IPS DF 19.7 (cell line): Measurements from ENCODE around the gene AGRN.
A peak's percentile ranks its signal among the peaks of the same experiment; 100 is the strongest.
"Not testable (repeated sequence)": the region's sequence is repeated elsewhere in the genome, so short reads cannot be mapped to it uniquely, and the experiment has no call there.

Experiments used
- DNase-seq: peaks from one replicate; pipeline ENCODE4 v3.0.0-alpha.2; 2013; ENCODE audit warnings: low read depth, low spot score

AGRN gene

DNA sequence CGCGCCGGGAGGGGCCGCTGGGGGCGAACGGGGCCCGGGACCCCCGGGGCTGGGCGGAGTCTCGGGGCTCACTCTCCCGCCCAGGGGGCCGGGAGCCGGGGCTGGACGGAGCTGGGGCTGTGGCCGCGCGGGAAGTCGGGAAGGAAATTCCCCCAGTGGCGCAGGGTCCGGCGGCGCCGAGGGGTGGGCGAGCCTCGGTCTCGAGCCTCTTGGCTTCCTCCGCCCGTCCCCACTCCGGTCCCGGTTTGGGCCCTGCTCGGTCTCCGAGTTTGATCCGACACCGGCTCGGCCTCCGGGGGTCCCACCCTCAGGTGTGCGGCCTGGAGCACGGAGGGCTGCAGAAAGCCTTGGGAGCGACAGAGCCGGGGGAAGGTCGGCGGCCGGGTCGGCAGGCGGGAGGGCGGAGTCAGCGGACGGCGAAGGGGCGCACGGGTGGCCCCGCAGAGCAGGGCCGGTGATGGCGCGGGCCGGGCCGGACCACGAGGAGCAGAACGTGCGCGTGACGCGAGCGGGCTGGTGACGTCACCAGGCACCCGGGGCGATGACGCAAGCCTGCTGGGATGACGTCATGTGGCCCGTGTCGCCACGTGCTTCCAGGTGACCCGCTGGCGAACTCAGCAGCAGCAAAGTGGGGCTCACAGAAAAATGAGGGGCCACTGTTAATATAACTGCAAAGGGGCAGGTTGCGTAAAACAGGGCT lies 19.4 kb upstream of the AGRN start:
- DNase-seq = no peak

DNA sequence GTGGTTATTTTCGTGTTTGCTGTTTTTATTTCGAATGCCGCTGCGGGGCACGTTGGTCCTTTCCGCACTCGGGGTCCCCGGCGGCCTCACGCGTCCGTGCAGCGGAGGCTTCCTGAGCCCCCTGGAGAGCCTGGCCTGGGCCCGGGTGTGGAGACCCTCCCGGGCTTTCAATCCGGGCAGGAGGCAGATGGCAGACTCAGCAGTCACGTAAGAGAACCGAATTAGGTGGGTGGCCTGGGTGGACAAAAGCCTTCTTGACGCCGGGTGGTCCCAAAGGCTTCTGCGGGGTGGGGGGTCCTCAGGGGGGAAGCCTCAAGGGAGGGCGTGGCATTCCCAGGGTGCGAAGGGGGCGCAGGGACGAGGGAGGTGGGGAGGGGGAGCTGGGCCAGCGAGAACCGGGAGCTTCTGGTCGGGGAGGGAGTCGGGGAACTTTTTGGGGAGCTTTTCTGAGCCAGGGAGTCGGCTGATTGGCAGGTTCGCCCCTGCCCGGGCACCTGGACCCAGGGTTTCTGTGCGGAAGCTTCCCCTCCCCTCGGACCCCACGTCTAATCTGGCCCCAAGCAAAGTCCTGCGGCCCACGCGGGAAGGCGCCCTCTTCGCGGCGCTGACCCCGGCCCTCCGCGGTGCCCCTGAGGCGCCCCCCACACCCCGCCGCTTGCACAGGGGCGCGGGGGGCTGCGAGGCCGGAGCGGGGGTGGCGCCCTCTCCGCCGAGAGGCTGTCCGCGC lies 18.7 kb upstream of the AGRN start:
- DNase-seq = no peak

DNA sequence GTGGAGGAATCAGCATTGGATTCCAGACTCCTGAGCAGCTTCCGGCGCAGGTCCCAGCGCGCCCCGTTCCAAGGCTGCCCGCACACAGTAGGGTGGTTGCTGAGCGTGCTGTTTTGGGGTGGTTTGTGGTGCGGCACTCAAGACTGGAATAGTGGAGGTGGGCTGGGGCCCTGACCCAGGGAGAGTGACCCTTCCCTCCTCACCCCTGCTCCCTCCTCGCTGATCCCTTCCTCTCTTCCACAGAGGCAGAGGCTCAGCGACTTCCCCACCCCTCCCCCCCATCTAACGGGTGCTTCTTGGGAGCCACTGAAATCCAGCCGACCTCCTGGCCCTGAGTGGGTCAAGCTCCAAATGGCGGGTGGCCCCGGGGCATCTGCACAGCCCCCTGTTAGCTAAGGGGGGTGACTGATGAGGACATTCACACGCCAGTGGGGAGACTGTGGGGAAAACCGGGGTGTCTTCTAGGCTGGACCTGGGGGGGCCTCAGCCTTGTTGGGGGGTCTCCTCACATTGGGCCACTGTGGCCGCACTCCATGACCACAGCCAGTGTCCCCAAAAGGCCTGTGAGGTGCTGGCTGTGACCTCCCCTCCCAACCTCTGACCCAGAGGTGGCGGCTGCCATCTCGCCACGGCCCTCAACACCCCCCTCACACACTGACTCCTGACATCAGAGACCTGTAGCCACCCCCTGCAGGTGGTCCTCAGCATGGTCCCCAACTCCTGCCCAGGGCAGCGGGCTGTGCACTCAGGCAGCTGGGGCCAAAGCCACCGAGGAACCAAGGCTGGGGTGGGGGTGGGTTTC lies 16.1 kb upstream of the AGRN start:
- DNase-seq = no peak

DNA sequence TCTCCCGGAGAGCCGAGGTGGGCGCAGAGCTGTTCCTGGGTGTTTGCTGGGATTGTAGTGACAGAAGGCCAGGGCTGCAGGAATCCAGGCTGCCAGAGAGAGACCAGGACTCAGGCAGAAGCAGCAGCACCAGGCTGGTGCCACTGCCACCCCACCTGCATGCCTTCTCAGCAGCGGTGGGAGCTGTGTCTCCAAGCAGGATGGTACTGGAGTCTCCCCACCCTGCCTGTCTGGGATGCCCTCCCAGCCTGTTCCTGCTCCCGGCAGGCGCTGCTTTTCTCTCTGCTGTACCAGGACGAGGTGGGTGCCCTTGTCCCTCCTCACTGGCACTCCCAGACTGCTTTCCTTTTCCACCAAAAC lies 15.5 kb upstream of the AGRN start:
- DNase-seq = no peak

DNA sequence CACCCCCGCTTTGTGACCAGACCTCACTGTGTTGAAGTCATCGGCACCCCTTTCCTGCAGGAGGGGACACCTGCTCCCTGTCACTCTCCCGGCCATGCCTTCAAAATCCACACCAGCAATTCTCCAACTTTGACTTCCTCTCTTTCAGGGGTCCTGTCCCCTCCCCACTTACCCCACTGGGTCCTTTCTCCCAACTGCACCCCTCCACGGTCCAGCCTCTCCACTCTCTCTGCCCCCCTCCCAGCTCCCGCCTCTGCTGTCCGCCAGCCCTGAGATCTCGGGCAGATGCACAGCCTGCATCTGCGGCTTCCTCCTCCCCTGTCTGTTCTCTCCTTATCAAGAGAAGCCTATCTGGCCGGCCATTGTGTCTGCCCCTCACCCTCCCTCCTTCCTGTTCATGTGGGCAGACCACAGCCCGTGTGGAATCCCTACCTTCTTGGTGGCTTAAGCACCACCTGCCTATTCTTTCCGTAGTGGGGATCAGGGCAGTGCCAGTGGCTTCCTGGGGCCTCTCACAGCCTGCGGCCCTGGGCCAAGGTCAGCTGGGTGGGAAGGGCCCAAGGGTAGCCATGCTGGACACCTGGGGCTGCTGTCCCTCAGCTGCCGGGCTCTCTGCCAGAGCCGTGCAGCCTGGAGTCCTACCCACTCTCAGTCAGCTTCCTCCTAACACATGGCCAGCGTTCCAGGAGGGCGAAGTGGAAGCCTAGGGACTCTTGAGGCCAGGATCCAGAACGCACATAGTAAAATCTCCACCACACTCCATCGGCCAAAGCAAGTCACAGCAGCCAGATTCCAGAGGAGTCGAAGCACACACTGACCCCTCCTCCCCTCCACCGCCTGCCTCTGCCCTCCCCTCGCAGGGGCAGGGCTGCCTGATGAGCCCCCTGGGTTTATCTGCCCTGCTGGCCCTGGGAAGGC lies 14.9 kb upstream of the AGRN start:
- DNase-seq = no peak

DNA sequence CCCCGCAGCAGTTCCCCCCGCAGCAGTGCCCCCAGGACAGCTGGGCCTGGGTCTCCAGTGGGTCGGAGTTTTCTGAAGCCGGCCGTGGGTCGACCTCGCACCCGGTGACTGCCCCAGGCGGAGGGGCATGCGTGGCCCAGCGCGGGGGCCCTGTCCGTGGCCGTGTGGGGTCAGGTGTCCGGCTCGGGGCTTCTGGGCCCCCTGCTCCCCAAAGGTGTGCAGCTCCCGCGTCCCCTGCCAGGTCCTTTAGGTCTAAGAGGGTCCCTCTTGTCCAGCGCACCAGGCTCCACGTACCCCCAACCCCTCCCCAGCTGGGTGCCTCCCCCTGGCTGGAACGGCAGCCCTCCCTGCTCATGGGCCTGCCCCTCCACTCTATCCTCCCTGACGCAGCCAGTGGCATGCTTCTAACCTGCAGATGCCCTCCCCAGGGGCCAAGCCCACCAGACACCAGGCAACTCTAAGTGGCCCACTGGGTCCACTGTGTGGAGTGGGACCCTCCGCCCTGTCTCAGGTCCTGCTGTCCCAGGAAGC lies 14.1 kb upstream of the AGRN start:
- no peak for DNase-seq

DNA sequence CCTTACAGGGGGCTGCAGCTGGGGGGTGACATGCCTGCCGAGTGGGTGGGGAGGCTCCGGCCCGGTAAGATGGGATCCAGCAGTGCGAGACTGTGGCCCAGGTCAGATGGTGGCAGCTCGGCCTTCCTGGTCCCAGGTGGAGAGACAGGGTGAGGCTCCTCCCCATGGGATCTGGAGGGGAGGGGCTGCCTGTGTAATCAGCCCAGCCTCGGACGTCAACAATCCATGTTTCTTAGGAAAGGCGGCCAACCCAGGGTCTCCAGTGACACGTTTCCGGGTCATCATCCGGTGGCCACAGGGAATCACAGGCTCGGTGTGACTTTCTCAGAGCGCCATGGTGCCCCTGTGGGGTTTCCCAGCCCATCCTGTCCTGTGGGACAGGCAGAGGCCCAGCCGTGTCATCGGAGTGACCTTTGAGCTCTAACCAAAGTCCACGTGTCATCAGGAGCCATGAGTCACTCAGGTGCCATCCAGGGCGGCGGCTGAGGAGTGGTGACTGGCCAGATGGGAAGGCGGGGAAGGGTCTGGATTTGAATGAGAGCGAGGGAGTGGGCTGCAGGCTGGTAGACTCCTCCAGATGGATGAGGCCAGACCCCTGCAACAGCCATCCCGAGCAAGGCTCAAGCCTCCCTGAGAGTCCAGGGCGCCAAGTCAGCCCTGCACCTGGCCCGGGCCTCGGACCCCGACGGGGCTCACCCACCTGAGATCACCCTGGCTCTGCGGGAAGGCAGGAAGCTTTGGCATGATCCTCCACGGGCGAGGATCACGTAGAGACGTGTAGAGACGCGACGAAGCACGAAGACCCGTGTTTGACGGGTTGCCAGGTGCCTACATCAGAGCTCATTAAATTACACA lies 13.4 kb upstream of the AGRN start:
- no peak for DNase-seq

DNA sequence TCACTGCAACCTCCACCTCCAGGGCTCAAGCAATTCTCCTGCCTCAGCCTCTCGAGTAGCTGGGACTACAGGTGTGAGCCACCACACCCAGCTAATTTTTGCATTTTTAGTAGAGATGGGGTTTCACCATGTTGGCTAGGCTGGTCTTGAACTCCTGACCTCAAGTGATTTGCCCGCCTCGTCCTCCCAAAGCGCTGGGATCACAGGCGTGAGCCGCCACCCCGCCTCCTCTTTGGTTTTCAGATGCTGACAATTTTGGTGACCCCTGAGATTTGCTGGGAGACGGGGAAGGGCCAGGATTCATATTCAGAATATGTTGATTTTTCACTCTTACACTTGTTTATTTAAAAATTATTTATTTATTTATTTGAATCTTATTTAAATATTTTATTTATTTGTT lies 9.8 kb upstream of the AGRN start:
- not testable (repeated sequence) for DNase-seq

DNA sequence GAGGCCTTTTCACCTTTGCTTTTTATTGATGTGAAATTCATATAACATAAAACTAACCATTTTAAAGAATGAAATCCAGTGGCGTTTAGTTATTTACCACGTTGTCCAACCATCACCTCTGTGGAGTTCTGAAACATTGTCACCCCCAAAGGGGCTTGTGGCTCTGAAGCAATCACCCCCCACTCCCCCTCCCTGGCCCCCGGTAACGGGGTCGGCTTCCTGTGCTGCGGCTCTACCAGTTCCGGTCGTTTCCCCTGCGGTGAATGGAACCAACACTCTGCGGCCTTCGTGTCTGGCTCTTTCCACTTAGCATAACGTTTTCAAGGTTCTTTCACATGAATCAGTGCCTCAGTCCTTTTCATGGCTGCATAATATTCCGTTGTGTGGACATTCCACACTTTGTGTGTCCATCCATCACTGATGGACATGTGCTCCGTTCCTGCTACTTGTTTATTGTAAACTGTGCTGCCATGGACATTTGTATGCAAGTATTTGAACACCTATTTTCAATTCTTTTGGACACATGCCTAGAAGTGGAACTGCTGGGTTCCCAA lies 8.4 kb upstream of the AGRN start:
- DNase-seq = no peak

DNA sequence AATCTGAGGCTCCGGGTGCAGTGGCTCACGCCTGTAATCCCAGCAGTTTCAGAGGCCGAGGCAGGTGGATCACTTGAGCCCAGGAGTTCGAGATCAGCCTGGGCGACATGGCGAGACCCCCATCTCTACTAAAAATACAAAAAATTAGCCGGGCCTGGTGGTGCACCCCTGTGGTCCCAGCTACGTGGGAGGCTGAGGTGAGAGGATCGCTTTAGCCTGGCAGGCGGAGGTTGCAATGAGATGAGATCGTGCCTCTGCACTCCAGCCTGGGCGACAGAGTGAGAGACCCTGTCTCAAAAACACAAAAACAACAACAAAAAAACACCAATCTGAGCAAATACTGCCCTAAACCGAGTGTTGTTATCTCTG lies 7.2 kb upstream of the AGRN start:
- not testable (repeated sequence) for DNase-seq

DNA sequence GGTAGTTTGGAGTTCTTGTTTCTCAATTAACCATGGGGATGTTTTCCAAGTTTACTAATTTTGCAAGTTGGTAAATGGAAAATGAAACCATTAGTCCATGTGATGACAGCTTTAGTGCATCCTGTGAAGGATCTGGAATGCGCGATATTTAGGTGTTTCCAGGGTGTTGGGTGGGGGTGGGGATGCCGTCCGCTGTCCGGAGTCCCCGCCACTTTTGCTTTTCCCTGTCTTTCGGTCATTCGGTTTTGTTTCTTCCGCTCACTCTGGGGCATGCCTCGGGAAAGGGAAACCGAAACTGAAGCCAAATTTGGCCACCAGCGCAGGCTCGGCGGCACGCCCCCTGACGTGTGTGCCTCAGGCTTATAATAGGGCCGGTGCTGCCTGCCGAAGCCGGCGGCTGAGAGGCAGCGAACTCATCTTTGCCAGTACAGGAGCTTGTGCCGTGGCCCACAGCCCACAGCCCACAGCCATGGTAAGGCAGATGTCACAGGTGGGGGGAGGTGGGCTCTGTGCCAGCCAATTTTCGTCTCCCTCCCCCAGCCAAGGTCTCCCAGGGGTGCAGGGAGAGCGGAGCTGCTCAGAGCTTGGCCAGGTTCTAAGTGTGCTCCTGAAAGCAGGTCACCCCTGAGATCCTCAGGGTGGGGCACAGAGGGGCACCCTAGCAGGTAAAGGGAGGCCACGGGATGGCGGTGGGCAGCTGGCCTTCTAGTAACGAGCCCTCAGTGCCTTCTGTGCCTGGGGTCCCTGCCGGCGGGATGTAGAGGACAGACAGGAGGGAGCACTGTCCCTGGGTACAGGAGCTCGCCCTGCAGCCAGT lies 6.6 kb upstream of the AGRN start, which contains the start of gene ISG15:
TSS of gene ISG15 (plus strand) at position 393 of the 817 bp plus-strand sequence. CDS start at position 470, 77 bp downstream.
- DNase-seq = peak; percentile 54

DNA sequence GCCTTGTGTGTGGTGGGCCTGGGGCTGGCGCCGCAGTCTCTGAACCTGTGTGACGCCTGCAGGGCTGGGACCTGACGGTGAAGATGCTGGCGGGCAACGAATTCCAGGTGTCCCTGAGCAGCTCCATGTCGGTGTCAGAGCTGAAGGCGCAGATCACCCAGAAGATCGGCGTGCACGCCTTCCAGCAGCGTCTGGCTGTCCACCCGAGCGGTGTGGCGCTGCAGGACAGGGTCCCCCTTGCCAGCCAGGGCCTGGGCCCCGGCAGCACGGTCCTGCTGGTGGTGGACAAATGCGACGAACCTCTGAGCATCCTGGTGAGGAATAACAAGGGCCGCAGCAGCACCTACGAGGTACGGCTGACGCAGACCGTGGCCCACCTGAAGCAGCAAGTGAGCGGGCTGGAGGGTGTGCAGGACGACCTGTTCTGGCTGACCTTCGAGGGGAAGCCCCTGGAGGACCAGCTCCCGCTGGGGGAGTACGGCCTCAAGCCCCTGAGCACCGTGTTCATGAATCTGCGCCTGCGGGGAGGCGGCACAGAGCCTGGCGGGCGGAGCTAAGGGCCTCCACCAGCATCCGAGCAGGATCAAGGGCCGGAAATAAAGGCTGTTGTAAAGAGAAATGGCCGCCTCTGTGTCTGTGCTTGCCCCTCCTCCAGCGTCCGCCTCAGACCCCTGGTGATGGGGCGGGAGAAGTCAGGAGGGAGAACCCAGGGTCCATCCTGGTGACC lies 5.8 kb upstream of the AGRN start:
- no peak for DNase-seq

DNA sequence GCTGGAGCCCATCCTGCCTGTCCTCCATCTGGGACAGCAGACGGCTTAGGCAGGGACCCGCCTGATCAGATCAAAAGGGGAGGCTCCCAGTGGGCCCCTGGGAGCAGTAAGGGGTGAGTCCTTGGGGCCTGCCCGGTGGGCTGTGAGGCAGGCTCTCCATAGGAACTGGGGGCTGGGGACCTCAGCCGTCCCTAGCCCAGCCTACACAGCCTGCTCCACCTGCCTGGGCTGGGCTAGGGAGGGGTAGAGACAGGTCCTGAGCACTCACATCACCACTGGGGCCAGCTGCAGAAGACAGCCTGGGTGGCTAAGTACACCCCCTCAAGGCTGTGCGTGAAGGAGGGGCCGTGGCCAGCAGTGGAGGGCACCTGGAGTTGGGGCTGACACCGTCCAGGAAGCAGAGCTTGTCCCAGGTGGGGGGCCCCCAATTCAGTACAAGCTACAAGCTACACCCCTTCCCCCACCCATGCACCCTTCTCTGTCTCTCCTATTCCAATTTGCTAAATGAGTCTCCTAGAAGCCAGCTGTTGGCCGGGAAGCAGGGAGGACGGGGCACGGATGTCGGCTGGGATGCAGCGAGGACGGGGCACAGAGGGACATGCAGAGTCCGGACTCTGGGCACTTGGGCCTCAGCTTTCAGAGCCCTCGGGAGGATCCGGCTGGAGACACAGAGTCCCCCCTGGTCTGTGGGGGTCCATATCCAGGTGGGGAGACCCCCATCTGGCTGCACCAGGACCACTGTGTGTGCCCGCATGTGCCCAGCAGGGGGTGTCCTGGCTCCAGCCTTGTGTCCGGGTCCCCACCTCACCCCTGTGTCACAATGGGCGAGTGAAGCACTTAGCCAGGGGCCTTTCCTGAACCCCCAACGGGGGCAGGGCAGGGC lies 4.9 kb upstream of the AGRN start:
- DNase-seq = no peak

DNA sequence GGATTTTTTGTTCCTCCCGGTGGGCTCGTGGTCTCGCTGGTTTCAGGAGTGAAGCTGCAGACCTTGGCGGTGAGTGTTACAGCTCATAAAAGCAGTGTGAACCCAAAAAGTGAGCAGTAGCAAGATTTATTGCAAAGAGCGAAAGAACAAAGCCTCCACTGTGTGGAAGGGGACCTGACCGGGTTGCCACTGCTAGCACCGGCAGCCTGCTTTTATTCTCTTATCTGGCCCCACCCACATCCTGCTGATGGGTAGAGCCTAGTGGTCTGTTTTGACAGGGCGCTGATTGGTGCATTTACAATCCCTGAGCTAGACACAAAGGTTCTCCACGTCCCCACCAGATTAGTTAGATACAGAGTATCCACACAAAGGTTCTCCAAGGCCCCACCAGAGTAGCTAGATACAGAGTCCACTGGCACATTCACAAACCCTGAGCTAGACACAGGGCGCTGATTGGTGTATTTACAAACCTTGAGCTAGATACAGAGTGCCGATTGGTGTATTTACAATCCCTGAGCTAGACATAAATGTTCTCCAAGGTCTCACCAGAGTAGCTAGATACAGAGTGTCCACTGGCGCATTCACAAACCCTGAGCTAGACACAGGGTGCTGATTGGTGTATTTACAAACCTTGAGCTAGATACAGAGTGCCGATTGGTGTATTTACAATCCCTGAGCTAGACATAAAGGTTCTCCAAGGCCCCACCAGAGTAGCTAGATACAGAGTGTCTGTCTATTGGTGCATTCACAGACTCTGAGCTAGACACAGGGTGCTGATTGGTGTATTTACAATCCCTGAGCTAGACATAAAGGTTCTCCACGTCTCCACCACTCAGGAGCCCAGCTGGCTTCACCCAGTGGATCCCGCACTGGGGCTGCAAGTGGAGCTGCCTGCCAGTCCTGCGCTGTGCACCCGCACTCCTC lies 2.3 kb upstream of the AGRN start:
- DNase-seq = not testable (repeated sequence)

DNA sequence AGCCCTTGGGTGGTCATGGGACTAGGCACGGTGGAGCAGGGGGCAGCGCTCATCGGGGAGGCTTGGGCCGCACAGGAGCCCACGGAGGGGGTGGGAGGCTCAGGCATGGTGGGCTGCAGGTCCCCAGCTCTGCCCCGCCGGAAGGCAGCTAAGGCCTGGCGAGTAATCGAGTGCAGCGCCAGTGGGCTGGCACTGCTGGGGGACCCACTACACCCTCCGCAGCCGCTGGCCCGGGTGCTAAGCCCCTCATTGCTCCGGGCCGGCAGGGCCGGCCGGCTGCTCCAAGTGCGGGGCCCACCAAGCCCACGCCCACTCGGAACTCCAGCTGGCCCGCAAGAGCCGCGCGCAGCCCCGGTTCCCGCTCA lies 1.6 kb upstream of the AGRN start:
- not testable (repeated sequence) for DNase-seq
